ENCODE measurements around the gene PIP4K2A.
"Not testable (repeated sequence)": the region's sequence is repeated elsewhere in the genome, so short reads cannot be mapped to it uniquely, and the experiment has no call there.

PIP4K2A gene

GRCh38 chr10:22697800-22698199 is 16.6 kb downstream of the PIP4K2A start:
- in situ Hi-C loops (cut with HindIII; ENCODE audit: low sequenced_read_pairs), result no loop called here

- in situ Hi-C loops (cut with HindIII; ENCODE audit: low sequenced_read_pairs), result no loop called here
These were observed 17.3 kb downstream of the PIP4K2A start for GRCh38 chr10:22697101-22697500.

- in situ Hi-C loops (cut with HindIII; ENCODE audit: low sequenced_read_pairs), result no loop called here
These were observed 20.5 kb downstream of the PIP4K2A start for GRCh38 chr10:22693860-22694259.

- in situ Hi-C loops (cut with HindIII; ENCODE audit: low sequenced_read_pairs), result no loop called here
These were observed 21.0 kb downstream of the PIP4K2A start for GRCh38 chr10:22693371-22693784.

- in situ Hi-C loops (cut with HindIII; ENCODE audit: low sequenced_read_pairs), result not testable (repeated sequence)
These were observed 22.3 kb downstream of the PIP4K2A start for GRCh38 chr10:22692119-22692518.

- in situ Hi-C loops (cut with HindIII; ENCODE audit: low sequenced_read_pairs), result no loop called here
These were observed 23.6 kb downstream of the PIP4K2A start for GRCh38 chr10:22690614-22691431.

- in situ Hi-C loops (cut with HindIII; ENCODE audit: low sequenced_read_pairs), result no loop called here
These were observed 24.2 kb downstream of the PIP4K2A start for GRCh38 chr10:22690158-22690557.

GRCh38 chr10:22686347-22686746 is 28.0 kb downstream of the PIP4K2A start:
- in situ Hi-C loops (cut with HindIII; ENCODE audit: low sequenced_read_pairs), result no loop called here

GRCh38 chr10:22685926-22686325 is 28.5 kb downstream of the PIP4K2A start:
- in situ Hi-C loops (cut with HindIII; ENCODE audit: low sequenced_read_pairs), result no loop called here

GRCh38 chr10:22684699-22685098 is 29.7 kb downstream of the PIP4K2A start:
- in situ Hi-C loops (cut with HindIII; ENCODE audit: low sequenced_read_pairs), result no loop called here

GRCh38 chr10:22683140-22683389 is 31.3 kb downstream of the PIP4K2A start:
- in situ Hi-C loops (cut with HindIII; ENCODE audit: low sequenced_read_pairs), result no loop called here

GRCh38 chr10:22682237-22683139 is 31.9 kb downstream of the PIP4K2A start:
- in situ Hi-C loops (cut with HindIII; ENCODE audit: low sequenced_read_pairs), result no loop called here

- in situ Hi-C loops (cut with HindIII; ENCODE audit: low sequenced_read_pairs), result no loop called here
These were observed 32.6 kb downstream of the PIP4K2A start for GRCh38 chr10:22681783-22682183.

GRCh38 chr10:22681301-22681700 is 33.1 kb downstream of the PIP4K2A start:
- in situ Hi-C loops (cut with HindIII; ENCODE audit: low sequenced_read_pairs), result no loop called here

- in situ Hi-C loops (cut with HindIII; ENCODE audit: low sequenced_read_pairs), result no loop called here
These were observed 34.8 kb downstream of the PIP4K2A start for GRCh38 chr10:22679608-22680007.

GRCh38 chr10:22677333-22677732 is 37.0 kb downstream of the PIP4K2A start:
- in situ Hi-C loops (cut with HindIII; ENCODE audit: low sequenced_read_pairs), result no loop called here

GRCh38 chr10:22676435-22676834 is 37.9 kb downstream of the PIP4K2A start:
- in situ Hi-C loops (cut with HindIII; ENCODE audit: low sequenced_read_pairs), result no loop called here

- in situ Hi-C loops (cut with HindIII; ENCODE audit: low sequenced_read_pairs), result no loop called here
These were observed 39.8 kb downstream of the PIP4K2A start for GRCh38 chr10:22674573-22674930.

GRCh38 chr10:22673785-22674572 is 40.4 kb downstream of the PIP4K2A start:
- in situ Hi-C loops (cut with HindIII; ENCODE audit: low sequenced_read_pairs), result no loop called here

- in situ Hi-C loops (cut with HindIII; ENCODE audit: low sequenced_read_pairs), result no loop called here
These were observed 41.3 kb downstream of the PIP4K2A start for GRCh38 chr10:22673091-22673392.

GRCh38 chr10:22672319-22673090 is 41.9 kb downstream of the PIP4K2A start:
- in situ Hi-C loops (cut with HindIII; ENCODE audit: low sequenced_read_pairs), result no loop called here
